ENCODE data around the gene TMEM170A.
"Not testable (repeated sequence)": the region's sequence is repeated elsewhere in the genome, so short reads cannot be mapped to it uniquely, and the experiment has no call there.

The TMEM170A gene

DNA sequence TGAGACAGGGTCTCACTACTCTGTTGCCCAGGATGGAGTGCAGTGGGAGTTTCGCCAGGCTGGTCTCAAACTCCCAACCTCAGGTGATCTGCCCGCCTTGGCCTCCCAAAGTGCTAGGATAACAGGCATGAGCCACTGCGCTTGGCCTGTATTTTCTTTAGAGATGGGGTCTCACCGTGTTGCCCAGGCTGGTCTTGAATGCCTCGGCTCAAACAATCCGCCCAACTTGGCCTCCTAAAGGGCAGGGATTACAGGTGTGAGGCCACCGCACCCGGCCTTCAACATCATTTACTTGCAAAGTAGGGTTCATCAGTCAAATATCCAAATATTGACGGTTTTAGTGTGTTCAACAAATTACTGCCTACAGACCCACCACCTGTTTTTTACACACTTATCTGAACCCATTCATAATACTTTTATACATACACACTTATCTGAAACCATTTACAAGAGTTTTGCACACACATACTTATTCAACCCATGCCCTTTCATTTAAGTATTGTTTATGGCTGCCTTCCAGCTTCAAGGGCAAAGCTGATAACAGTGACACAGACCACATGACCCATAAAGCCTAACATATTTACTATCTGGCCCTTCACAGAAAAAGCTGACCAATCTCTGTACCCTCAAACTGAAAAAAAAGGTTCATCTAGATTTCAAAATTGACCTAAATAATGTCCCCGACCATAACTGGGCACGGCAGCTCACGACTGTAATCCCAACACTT lies 11.9 kb downstream of the TMEM170A start:
- DNase-seq: no peak

DNA sequence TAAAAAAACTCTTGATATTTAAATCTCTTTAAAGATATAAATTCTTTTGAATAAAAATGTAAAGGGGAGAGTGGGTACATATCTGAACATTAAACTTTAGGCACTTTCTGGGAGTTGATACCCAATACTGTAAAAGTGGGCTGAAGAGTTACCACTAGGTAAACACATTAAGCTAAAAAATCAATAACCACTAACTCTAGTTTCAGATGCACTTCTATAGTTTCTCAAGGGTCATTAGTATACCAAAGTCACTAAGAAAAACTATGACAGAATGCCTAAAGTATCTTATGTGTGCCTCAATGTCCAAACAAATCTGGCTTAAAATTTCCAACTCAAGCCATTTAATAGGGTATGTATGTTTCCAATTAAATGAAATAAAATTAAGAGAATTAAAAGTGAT lies 18.1 kb downstream of the TMEM170A start:
- no peak for DNase-seq

DNA sequence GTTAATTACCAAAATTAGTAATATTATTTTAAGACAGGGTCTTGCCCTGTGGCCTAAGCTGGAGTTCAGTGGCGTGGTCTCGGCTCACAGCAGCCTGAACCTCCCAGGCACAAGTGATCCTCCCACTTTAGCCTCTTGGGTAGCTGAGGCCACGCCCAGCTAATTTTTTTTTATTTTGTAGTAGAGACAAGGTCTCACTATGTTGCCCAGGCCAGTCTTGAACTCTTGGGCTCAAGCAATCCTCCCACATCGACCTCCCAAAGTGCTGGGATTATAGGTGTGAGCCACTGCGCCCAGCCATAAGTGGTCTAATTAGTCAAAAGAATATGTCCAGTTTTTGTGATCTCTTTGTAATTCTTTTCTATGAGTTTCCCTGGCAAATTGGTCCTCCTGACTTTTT lies 19.2 kb downstream of the TMEM170A start:
- DNase-seq: no peak

DNA sequence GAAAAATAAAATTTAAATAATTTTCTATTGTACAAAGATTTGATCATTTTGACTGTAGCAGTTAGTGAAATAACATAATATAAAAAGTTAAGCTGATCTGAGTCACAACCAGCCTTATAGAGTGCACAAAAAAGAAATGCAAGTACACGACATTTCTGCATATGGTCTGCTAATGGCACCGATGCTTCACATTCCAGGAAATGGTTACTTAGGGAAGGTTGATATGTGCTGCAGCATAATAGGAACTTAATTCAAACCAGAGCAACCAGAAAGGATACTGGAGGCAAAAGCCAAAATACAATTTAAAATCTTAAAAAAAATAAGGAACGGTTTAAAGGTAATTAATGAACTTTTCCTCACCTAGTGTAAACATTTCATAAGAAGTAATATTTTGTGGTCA lies 21.2 kb downstream of the TMEM170A start:
- DNase-seq: no peak

DNA sequence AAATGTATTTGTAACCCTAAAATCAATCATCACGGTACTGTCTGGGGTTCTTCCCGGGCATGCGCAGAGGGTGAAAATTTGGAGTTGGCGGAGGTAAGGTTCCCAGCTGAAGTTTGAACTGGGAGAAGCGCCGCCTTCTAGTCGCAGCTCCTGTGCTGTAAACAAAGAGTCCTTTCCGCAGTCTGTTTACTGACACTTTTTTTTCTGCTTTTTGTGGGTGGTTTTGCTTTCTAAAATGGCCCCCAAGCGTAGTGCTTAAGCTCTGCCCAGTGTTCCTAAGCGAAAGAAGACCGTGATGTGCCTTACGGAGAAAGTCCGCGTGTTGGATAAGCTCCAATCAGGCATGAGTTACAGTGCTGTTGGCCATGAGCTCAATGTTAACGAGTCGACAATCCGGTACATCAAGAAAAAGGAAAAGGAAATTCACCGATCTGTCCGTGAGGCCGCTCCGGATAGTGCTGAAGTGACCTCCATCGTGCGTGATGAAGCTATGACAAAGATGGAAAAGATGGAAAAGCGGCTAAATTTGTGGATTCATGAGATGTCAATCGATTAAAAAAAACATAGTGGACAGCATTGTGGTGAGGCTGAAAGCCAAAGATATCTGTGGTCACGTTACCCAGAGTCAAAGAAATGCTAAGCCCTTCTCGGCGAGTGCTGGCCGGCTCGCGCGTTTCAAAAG lies 30.6 kb downstream of the TMEM170A start:
- peak in 4 of 5 donors; percentile 55 to 85 (median 69) for DNase-seq

DNA sequence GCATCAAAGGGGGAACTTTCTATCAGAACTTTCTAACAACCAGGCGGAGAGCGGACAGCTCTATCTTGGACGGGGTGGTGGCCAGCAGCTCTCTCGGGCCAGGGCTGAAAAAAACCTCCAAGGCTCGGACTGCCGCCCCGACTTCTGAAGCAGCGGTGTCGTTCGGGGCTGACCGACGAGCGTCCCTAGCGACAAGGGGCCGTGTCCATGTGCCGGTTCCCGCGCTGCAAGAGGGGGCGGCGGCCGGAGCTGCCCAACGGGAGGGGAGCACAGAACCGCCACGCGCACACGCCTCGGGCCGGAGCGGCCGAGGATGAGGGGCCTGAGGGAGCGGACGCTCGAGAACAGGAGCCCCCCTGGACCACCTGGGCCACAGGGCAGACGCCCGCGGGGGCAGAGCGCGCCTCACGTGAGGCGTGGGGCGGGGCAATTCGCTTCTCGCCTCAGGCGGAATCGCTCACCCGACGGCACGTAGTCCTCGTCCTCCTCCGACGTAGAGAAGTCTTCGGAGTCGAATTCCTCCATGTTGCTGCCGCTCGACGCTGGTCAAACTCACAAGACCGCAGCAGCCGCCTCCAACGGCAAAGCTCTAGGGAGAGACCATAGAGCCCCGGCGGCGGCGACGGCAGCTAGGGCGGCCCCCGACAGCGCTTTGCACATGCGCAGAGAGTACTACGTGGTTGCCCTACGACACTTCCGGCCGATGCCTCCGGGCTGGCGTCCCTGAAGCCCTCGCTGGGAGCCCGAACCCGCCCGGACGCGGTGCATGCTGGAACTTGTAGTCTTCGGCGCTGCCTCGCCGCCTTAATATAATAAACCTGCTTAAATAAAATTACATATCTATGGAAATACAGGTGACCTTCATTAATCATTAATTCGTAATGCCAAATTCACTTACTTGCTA lies 31.4 kb downstream of the TMEM170A start, which contains the start of gene CFDP1:
Gene CFDP1, minus strand, starts transcription at position 676 of the 904 bp plus-strand sequence. Its CDS starts 151 bp downstream, at position 525.
- DNase-seq: peak; percentile 92 to 96 (median 94)

DNA sequence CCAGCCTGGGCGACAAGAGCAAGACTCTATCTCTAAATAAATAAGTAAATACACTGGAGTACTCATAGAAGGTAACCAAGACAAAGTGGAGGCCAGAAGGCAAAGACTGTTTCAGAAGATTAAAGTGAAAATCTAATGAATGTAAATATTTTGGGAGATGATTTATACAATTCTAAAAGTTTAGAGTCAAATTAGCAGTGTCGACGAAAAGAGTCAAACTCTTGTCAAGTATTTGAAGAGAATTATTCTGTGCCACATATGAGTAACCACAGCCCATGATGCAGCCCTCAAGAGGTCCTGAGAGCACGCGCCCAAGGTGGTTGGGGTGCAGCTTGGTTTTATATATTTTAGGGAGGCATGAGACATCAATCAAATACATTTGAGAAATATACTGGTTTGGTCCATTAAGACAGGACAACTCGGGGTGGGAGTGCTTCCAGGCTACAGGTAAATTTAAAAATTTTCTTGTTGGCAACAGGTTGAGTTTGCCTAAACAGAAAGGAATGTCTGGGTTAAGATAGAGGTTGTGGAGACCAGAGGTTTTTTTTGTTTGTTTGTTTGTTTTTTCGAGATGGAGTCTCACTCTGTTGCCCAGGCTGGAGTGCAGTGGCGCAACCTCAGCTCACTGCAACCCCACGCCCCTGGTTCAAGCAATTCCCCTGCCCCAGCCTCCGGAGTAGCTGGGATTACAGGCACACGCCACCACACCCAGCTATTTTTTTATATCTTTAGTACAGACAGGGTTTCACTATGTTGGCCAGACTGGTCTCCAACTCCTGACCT lies 34.7 kb downstream of the TMEM170A start:
- DNase-seq: no peak

DNA sequence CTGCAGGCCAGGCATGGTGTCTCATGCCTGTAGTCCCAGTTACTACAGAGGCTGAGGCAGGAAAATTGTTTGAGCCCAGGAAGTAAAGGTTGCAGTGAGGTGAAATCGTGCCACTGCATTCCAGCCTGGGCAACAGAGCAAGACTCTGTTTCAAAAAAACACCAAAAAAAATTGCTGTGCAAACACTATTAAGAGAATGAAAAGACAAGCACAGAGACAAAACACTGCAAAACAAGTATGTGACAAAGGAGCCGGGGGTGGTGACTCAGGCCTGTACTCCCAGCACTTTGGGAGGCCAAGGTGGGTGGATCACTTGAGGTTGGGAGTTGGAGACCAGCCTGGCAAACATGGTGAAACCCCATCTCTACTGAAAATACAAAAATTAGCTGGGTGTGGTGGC lies 38.0 kb downstream of the TMEM170A start:
- DNase-seq: not testable (repeated sequence)

DNA sequence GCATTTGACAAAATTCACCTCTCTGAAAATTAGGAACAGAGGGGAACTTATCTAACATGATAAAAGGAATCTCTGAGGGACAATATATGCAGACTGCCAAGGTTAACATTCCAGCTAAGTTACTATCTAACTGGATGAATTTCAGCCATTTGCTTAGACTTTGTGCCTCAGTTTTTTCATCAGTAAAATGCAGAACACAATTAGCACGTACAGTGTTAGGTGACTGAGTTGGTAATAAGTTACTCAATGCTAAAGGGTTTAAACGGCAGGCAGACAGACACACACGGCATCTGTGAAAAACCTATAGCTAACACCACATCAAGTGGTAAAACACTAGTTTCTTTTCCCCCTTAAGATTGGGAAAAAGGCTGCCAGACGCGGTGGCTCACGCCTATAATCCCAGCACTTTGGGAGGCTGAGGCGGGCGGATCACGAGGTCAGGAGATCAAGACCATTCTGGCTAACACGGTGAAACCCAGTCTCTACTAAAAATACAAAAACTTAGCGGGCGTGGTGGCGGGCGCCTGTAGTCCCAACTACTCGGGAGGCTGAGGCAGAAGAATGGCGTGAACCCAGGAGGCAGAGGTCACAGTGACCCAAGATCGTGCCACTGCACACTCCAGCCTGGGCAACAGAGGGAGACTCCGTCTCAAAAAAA lies 40.3 kb downstream of the TMEM170A start:
- DNase-seq: not testable (repeated sequence)

DNA sequence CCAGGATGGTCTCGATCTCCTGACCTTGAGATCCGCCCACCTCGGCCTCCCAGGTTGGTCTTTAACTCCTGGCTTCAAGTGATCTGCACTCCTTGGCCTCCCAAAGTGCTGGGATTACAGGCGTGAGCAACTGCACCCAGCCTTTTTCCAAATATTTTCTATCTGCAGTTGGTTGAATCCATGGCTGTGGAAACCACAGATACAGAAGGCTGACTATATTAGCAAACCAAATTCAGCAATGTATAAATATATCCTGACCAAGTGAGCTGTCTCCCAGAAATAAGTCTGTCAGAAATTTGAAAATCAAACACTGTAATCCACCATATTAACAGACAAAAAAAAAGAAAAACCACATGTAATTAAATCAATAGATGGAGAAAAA lies 40.8 kb downstream of the TMEM170A start:
- no peak for DNase-seq

DNA sequence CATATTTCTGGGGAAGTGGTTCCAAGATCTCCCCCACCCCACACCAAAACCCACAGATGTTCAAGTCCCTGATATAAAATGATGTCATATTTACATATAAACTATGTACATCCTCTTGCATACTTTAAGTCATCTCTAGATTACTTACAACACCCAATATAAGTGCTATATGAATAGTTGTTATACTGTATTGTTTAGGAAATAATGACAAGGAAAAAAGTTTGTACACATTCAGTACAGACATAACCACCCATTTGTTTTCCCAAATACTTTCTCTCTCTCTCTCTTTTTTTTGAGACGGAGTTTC lies 42.7 kb downstream of the TMEM170A start:
- no peak for DNase-seq

DNA sequence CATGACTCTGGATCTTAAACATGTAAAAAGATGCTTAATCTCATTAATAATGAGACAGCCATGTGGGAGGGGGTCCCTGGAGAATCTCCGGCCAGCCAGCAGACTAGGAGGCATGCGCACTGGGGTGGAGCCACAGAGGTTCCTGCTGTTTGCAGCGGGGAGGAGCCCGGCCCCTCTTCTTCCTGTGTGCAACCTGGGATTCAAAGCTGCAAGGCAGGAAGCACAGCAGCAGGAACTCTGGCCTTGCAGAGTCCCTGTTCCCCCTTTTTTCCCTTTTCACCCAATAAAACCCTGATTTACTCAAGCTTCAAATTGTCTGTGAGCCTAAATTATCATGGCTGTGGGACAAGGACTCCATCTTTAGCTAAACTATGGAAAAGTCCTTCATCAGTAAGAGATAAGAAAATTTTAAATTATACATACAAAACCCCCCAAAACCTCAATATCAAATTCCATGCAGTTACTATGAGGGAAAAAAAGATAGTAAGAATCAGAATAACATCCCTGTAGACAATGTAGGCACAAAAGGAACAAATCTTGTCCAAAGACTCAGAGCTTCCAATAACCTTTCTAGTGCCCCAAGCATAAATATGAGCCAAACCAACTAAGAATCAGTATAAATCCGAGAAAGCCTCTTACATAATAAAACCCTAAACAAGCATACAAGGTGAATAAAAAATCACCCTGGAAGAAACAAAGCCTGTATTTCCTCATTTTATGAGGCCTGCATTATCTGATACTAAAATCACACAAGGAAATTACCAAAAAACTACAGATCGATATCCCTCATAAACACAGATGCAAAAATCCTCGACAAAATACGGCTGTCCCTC lies 43.3 kb downstream of the TMEM170A start:
- DNase-seq: peak in 1 of 5 donors; percentile 10

DNA sequence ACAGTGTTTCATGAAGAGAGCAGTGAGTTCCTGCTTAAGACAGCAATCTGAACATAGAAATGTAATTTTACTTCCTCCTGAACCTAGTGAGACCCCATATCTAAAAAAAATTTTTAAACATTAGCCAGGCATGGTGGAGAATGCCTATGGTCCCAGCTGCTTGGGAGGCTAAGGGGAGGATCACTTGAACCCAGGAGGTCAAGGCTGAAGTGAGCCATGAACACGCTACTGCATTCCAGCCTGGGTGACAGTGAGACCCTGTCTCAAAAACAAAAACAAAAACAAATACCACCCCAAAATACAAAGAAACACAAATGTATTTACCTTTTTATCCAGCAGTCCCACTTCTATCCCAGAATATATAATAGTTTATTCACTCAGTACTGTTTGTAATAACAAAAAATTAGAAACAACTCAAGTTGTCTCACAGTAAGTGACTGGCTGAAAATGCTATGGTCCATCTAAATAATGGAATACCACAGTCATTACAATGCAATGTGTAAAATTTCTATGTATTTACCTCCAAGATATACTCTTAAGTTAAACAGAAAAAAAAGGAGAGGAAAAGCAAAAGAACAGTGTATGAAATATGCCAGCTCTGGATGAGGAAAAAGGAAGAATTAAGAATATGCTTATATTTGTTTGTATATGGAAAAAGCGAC lies 47.5 kb downstream of the TMEM170A start:
- DNase-seq: no peak

DNA sequence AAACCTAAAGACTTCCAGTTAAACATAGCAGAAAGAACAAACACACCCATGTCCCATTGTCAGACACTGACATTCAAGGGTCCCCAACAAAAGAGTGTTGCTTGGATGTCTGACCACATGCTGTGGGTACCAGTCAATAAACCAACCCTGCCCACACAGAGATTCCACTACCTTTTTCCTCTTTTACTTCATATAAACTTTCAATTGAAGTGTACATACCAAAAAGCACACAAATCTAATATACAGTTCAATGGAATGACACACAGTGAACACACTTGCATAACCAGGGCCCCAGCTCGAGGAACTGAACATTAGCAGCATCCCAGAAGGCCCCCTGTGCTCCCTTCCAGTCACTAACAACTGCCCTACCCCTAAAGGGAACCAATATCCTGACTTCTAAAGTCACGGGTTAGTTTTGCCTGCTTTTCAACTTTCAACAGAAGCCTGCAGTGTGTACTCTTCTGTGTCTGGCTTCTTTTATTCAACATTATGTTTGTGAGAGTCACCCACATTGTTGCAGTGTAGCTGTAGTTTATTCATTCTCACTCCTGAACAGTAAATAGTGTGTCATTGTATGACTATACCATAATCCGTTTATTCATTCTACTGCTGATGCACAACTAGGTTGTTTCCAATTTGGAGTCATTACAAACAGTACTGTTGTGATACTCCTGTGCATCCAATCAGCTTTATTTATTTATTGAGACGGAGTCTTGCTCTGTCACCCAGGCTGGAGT lies 49.2 kb downstream of the TMEM170A start:
- no peak for DNase-seq

DNA sequence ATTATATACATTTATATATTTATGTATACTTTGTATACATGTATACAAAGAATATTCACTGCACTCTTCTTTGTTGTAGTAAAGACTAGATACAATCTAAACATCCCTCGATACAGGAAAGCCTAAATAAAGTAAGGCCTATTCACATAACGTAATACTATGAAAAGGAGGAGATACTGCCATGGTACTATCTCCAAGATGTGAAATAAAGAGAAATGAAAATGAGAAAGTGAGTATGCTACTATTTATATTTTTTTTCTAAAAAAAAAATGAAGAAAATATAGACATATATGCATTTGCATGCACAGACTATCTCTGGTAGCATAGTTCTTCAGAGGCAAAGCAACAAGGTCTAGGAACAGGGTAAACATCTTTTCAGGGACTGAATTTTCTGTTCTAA lies 50.5 kb downstream of the TMEM170A start:
- DNase-seq: no peak

DNA sequence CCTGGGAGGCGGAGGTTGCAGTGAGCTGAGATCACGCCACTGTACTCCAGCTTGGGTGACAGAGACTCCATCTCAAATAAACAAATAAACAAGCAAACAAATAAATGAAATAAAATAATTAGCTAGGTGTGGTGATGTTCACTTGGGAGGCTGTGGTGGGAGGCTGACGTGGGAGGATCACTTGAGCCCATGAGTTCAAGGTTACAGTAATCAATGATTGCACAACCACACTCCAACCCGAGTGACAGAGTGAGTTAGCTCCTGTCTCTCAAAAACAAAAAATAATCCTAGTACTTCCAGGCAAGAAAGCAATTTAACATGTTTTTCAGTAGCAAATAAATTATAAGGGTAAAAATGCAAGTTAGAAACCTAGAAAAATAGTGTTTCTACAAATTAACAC lies 57.5 kb downstream of the TMEM170A start:
- no peak for DNase-seq

DNA sequence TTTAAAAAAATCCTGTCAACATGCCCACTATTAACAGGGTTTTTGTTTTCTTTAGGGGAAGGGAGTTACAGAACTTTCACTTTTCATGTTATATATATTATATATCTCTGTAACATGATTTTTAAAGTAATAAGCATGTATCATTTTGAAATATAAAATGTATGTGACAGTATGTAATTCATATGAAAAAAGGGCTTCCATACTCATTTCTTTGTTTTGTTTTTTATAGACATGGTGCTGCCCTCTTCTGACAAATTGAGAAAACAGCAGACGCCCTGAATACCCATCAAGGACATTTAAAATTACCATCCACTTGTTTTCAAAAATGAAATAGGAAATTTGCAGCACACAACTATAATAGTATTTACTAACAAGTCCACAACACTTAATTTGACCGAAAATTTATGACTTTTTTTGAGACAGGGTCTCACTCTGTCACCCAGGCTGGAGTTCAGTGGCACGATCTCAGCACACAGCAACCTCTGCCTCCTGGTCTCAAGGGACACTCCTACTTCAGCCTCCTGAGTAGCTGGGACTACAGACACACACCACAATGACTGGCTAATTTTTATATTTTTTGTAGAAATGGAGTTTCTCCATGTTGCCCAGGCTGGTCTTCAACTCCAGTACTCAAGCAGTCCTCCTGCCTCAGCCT lies 61.5 kb downstream of the TMEM170A start:
- DNase-seq: peak in 1 of 5 donors; percentile 20

DNA sequence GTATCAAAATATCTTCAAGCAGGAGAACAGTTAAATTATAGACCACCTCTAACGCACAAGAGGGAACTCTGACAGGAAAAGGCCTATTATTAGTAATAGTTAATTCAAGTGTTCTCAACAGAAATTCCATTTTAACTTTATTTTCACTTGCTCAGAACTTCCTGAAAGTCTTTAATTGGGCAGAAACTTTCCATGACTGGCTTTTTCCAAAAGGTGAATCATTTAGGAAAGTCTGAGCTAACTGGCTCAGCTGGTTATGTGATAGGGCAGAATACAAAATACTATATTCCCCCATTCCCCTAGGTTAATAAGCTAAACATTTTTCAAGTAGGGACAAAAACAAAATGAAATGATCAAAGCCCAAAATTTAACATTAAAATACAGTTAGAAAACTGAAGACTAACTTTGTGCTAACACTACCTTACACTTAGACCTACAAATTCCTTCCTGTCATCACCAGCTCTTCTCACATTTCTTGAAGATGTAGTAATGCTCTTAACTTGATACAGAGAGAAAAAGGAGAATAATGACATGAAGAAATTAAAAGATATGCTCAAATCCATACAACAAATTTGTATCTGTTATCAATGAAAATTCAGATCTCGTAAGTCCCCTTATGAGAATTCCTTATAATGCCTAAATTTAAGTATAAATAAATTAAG lies 62.2 kb downstream of the TMEM170A start:
- DNase-seq: no peak

DNA sequence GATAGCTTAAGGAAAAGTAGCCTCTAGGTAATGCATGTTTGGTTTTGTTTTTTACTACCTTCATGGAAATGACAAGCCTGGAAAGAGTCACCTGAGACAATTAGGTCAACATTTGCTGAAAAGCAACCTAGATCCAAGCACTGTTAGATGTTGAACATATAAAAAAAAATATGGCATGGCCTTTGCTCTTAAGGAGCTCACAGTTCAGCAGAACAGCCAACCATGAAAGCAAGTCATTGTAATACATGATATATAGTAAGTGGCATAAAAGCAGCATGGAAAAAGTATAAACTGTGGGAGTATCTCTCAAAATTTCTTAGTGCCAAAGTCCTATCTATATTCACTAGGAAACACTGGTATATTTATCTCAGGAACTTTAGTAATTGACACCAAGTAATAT lies 62.8 kb downstream of the TMEM170A start:
- no peak for DNase-seq
